Glomerular endothelial cell (primary cell): ENCODE results near the gene WWC2. TPM values are rescaled to one million over a fixed set of nuclear protein-coding genes. Genes with fewer than 3 reads are reported as not detected.
A peak's percentile ranks its signal among the peaks of the same experiment; 100 is the strongest.
"Not testable (repeated sequence)": the region's sequence is repeated elsewhere in the genome, so short reads cannot be mapped to it uniquely, and the experiment has no call there.

ENCODE experiments used
- DNase-seq: peaks from one replicate; pipeline ENCODE4 v3.0.0-alpha.2; 2011; ENCODE audit warnings: low read depth, low spot score; ENCODE audit errors: extremely low read depth
- total RNA-seq: library from RNA; depleted of rRNA; stranded (reverse); fragments of >200 nt; gene quantifications from 2 replicates; pipeline ENCODE4 v1.2.3, GENCODE V29; 2015

WWC2 gene
- total RNA-seq, 1 donor from 2014 or later: 32.0 TPM

DNA sequence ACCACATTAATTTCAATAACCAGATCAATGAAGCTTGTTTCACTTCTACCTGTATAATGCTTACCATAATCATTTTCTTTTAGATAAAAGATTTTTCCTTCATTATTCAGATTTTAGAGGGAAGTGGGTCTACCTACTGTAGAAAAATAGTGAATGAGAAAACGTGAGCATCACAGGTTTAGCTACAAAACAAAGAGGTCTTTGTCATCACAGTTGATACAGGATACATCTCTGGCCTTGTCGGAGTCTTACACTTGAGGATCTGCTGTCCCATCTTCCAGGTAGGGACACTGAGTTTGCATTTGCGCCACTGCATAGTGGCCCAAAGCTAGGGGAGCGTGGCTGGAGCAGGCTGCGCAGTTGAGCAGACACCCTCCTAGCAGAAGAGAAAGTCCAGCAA lies 222.5 kb downstream of the WWC2 start:
- no peak for DNase-seq

- no peak for DNase-seq
Observed at GRCh38 chr4:183322326-183322725, 223.3 kb downstream of the WWC2 start, which contains the start of gene CLDN24. CLDN24 (minus strand) TSS chr4:183322426; CDS start chr4:183322426, 0 bp downstream.

- no peak for DNase-seq
Observed at GRCh38 chr4:183323295-183323694, 224.2 kb downstream of the WWC2 start.

DNA sequence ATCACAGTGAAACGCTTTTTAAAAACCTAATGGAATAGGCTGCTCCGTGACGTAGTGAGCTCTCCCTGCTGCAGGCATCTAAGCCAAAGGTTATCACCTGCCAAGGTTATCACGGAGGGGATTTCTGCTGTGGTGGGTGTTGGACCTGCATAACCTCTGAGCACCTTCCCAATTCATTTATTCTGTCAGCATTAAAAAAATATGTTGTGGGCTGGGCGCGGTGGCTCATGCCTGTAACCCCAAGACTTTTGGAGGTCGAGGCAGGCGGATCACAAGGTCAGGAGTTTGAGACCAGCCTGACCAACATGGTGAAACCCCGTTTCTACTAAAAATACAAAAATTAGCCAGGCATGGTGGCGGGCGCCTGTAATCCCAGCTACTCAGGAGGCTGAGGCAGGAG lies 225.0 kb downstream of the WWC2 start:
- not testable (repeated sequence) for DNase-seq

- no peak for DNase-seq
Observed at GRCh38 chr4:183324619-183325018, 225.6 kb downstream of the WWC2 start.

GRCh38 chr4:183326387-183326786 lies 227.3 kb downstream of the WWC2 start:
- DNase-seq: not testable (repeated sequence)

DNA sequence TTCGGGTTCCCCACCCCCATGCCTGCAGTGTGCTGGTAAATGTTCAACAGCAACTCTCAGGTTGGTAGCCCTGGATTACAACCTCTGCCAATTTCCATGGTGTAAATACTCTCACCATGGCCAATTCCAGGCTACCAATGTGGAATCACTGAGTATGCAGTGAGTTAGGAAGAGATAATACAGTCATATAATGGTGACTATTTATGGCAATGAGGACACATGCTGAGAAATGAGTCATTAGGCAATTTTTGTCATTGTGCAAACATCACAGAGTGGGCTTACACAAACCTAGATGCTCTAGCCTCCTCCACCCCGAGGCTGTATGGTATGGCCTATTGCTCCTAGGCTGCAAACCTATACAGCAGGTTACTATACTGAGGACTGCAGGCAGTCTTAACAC lies 227.8 kb downstream of the WWC2 start:
- no peak for DNase-seq

DNA sequence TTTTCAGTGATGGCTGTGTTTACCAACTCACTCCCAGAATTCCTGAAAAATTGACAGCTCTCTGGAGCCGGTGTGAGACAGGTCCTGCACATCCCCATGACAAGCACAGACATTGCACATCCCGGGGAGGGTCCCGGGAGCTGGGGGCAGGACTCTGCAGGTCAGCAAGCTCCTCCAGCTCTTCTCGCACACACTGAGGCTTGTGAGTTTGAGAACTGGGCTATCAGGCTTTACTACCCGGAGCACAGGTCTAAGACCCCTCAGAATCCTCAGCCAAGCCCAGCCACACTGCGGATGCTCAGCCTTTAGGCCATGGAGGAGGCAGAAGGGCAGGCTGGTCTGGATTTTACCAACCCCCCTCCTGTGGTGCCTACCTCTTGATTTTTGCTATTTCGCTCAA lies 228.8 kb downstream of the WWC2 start:
- no peak for DNase-seq

DNA sequence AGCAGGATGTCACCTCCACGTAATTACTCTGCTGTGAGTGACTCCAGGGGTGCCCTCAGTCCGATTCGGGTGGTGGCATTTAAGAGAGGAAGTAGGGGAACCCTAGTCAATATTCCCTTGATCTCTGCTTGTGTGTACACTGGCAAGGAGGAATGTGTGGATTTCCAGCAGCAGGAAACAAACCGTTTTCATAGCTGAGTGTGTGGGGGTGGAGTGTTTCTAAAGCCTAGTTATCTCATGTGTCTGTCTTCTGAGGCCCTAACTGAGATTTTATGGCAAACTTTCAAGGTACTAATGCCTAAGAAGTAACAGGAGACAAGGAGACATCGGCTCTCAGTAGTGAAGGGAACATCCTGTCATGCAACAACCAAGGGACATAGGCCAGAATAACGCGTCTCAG lies 229.8 kb downstream of the WWC2 start:
- no peak for DNase-seq

DNA sequence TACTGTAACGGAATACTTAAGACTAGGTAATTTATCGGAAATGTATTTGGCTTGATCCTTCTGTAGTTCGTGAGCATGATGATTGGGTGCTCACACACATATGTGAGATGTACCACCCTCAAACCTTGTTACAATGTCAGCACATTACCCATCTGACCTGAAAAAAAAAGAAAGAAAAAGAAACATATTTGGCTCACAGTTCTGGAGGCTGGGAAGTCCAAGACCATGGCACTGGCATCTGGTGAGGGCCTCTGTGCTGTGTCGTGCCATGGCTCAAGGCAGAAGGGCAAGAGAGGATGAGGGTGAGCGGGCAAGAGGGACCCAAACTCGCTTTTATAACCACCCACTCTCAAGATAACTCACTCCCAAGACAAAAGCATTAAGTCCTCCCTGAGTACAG lies 230.2 kb downstream of the WWC2 start:
- no peak for DNase-seq

- DNase-seq: no peak
Observed at GRCh38 chr4:183329954-183330742, 231.1 kb downstream of the WWC2 start.

DNA sequence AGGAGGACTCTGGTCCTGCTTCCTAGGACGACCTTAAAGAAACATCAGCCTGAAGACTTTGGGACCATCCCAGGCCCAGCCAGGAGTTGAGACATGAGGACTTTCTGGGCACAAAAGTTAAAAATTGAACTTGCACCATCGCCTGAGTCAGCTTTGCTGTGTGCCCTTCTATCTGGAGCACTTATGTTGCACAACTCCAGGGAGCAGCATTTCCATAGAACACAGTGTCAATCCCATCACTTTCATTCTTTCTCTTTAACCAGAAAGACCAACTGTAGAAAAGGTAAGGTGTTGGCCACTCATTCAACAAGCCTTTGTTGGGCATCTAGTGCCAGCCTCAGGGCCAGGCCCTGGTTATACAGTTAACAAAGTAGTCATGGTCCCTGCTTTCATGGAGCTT lies 231.8 kb downstream of the WWC2 start:
- no peak for DNase-seq

DNA sequence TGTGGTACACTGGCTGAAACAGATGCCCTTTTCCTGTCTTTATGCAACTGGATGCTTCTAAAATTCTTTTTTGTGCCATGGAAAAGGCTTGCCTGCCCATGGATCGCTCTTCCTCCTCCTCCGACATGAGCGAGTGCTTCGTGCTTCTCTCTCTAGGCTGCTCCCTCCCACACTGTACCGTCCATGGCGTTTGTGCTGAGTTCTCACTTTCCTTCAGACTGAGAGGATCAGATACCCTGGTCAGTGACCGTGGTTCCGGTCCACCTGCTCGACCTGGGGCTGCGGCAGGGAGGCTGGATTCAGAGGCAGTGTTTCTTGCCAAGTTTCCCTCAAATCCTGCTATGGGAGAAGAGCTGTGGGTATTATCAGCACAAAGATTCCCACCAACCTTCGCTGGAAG lies 233.4 kb downstream of the WWC2 start:
- no peak for DNase-seq

GRCh38 chr4:183333202-183333601 lies 234.1 kb downstream of the WWC2 start:
- DNase-seq: no peak

DNA sequence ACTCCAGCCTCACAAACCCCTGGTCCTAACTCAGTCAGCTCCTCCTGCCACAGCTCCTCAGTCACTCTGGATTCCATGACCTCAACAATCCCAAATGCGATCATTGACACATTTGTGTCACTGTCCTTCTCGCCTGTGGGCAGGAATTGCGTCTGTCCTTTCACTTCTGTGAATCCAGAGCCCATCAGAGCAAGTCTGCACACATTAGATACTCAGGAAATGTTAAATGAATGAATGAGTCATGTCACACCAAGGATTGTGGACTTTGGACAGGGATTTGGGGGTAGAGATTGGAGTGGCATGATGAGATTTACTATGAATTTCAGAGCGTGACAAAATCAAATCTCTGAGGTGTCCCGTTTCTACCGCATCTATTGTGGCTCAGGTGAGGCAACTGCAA lies 234.9 kb downstream of the WWC2 start:
- DNase-seq: no peak

DNA sequence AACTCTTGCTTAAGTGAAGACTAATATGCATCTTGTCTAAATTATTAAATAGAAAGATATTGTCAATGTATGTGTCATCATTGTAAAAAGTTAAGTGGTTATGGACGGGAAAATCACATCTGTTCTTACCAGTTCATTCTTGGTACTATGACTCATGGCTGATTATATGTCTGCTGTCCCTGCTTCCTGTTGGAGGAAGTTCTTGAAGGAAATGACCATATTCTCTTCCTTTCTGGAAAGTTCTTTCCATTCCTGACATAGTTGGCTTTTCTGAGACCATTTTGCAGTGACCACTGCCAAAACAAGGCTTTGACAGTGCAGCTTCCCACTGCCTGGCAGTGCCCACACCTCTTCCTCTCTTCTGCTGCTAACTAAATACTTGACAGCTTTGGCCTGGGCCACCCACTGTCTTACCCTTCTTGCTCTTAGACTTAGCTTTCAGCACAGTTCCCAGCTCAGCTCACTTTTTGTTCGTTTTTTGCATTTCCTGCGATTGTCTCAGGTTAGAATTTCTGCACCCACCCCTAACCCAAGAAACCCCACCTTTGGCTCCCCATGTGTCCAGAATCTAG lies 236.4 kb downstream of the WWC2 start:
- peak; percentile 90 for DNase-seq

- DNase-seq: no peak
Observed at GRCh38 chr4:183337349-183337748, 238.3 kb downstream of the WWC2 start.

- DNase-seq: no peak
Observed at GRCh38 chr4:183337833-183338232, 238.8 kb downstream of the WWC2 start.

DNA sequence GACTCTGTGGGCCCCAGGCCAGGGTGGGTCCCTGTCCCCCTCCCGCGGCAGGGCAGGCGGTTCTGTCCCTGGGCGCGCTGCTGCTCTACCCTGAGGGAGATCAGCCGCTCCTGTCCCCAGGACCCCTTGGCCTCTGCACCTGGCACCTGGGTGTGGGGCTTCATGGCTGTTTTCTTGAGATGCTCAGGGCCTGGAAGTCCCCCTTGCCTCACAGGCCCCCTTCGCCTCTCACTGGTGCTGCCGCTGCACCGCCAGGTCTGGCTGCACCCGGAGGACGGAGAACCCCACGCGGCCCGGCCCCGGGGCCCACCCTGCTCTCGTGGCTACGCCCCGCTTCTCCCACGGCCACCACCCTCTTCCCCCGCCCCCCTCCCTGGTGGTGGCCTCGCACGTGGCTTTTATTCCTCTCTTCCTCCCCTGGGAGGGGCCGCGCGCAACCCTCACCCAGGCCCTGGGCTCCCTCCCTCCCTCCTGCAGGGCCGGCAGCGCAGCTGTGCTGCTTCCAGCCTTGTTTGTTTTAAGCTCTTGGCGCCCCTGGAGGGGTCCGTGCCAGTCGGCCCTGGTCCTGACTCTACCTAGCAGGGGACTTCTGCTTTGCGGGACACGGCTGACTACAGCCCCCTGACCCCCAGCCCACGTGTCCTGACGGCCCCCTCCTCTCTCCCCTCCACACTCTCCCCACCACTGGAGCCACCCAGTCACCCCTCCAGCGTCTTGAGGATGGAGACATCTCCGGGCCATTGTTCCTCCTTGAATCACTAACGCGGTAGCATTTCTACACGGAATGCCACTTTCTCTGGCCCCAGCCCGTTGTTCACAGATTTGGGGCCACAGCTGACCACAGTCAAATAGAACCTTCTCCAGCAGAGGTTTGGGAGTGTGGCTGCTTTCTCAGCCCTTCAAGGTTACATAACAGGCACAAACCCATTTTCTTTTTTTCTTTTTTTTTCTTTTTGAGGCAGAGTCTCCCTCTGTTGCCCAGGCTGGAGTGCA lies 243.8 kb downstream of the WWC2 start:
- DNase-seq: no peak

GRCh38 chr4:183343730-183344129 lies 244.7 kb downstream of the WWC2 start:
- no peak for DNase-seq

DNA sequence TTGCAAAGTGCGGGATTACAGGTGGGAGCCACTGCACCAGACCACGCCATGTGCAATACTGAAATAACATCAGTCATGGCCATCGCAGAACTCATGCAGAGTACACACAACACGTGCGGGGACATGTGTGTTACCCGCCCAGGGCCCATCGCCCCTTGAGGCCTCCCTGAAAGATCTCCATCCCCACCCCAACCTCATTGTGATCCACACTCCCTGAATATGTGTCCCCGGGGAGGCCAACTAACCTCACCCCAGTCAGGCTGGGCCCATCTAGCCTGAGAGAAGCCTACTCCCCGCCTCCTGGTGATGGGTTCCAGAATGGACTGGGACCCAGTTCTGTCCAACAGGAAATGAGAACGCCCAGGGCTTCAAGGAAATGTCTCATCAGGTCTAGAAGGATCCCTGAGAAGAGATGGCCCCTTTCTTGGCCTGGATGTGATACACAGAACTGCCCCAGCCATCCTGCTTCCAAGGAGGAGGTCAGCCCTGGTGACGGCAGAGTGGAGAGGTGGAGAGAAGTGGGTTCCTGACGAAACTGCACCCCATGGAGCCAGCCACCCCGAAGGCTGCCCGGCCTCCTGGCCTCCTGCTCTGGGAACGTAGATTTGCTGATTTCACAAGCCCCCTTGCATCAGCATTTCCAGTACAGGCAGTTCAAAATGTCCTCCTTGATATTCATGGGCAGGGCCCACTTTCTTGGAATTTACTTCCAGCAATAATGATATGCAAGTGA lies 245.6 kb downstream of the WWC2 start:
- no peak for DNase-seq
